ENCODE data around the gene ADRA2A. TPM values are rescaled to one million over a fixed set of nuclear protein-coding genes. Genes with fewer than 3 reads are reported as not detected.
A peak's percentile ranks its signal among the peaks of the same experiment; 100 is the strongest.

ADRA2A gene
- total RNA-seq, 4 donors from 2014 or later: 2.3 to 5.6 (median 4.5) TPM

GRCh38 chr10:111123883-111124282 lies 47.1 kb downstream of the ADRA2A start:
- Histone ChIP-seq H3K4me1 (no peaks in the 10 kb centered on the region), H3K27ac (no peak overlapping the region), H3K36me3 (no peaks in the 10 kb centered on the region), H3K27me3 (peaks cover 3% of the 10 kb centered on the region), H3K9me3 (no peaks in the 10 kb centered on the region), H3K4me3 (no peak overlapping the region)
- DNase-seq (ENCODE audit: low spot score in 2 of 2): no peak
- WGBS: 90% methylated on average over 6 of the region's 6 CpGs
- no peak for TF ChIP-seq POLR2A (IDR thresholded peaks at IDR 0.05)
- TF ChIP-seq CTCF (IDR thresholded peaks at IDR 0.05): no peak
- no peak for TF ChIP-seq POLR2AphosphoS5 (IDR thresholded peaks at IDR 0.05)

- Histone ChIP-seq H3K4me1 (no peaks in the 10 kb centered on the region), H3K36me3 (no peaks in the 10 kb centered on the region), H3K27ac (no peak overlapping the region), H3K9me3 (no peaks in the 10 kb centered on the region), H3K27me3 (peaks cover 3% of the 10 kb centered on the region), H3K4me3 (no peak overlapping the region)
- peak in 1 of 2 donors; percentile 21 for DNase-seq (ENCODE audit: low spot score in 2 of 2)
- WGBS: 88% methylated on average over 2 of the region's 2 CpGs
- TF ChIP-seq POLR2A (IDR thresholded peaks at IDR 0.05): no peak
- no peak for TF ChIP-seq CTCF (IDR thresholded peaks at IDR 0.05)
- no peak for TF ChIP-seq EP300 (IDR thresholded peaks at IDR 0.05)
- no peak for TF ChIP-seq POLR2AphosphoS5 (IDR thresholded peaks at IDR 0.05)
These were observed 48.3 kb downstream of the ADRA2A start for GRCh38 chr10:111125102-111125501.

- Histone ChIP-seq H3K9me3 (no peaks in the 10 kb centered on the region), H3K4me1 (no peaks in the 10 kb centered on the region), H3K27ac (no peak overlapping the region), H3K36me3 (no peaks in the 10 kb centered on the region), H3K4me3 (no peak overlapping the region), H3K27me3 (peaks cover 3% of the 10 kb centered on the region)
- no peak for TF ChIP-seq CTCF (IDR thresholded peaks at IDR 0.05)
- no peak for TF ChIP-seq POLR2AphosphoS5 (IDR thresholded peaks at IDR 0.05)
- TF ChIP-seq EP300 (IDR thresholded peaks at IDR 0.05): no peak
- TF ChIP-seq POLR2A (IDR thresholded peaks at IDR 0.05): no peak
- 69% methylated on average over 2 of the region's 2 CpGs for whole genome bisulfite sequencing
- no peak for DNase-seq (ENCODE audit: low spot score in 2 of 2)
These were observed 49.2 kb downstream of the ADRA2A start for GRCh38 chr10:111126077-111126476.

GRCh38 chr10:111127081-111127848 lies 50.4 kb downstream of the ADRA2A start:
- Histone ChIP-seq H3K4me3 (no peak overlapping the region), H3K27ac (no peak overlapping the region), H3K27me3 (peaks cover 3% of the 10 kb centered on the region), H3K36me3 (no peaks in the 10 kb centered on the region), H3K4me1 (no peaks in the 10 kb centered on the region), H3K9me3 (no peaks in the 10 kb centered on the region)
- no peak for TF ChIP-seq EP300 (IDR thresholded peaks at IDR 0.05)
- 78% methylated on average over 4 of the region's 5 CpGs for WGBS
- peak in 1 of 2 donors; percentile 21 for DNase-seq (ENCODE audit: low spot score in 2 of 2)

- Histone ChIP-seq H3K27ac (no peak overlapping the region), H3K27me3 (peaks cover 3% of the 10 kb centered on the region), H3K36me3 (no peaks in the 10 kb centered on the region), H3K9me3 (no peaks in the 10 kb centered on the region), H3K4me3 (no peak overlapping the region), H3K4me1 (no peaks in the 10 kb centered on the region)
- 43% methylated on average over 15 of the region's 15 CpGs for WGBS
- DNase-seq (ENCODE audit: low spot score in 2 of 2): no peak
- TF ChIP-seq POLR2A (IDR thresholded peaks at IDR 0.05) (no peak), EP300 (IDR thresholded peaks at IDR 0.05) (no peak), CTCF (IDR thresholded peaks at IDR 0.05) (no peak), POLR2AphosphoS5 (IDR thresholded peaks at IDR 0.05) (no peak)
These were observed 51.7 kb downstream of the ADRA2A start for GRCh38 chr10:111128331-111129180.
